LNCAP (cell line): ENCODE measurements around the gene TRIO.

ENCODE experiments used
- TF ChIP-seq, protein P1 (sequence below): fragments of 450-650 bp; IDR thresholded peaks from 2 replicates; pipeline ENCODE4 v1.5.1; 2017; ENCODE audit warnings: mild to moderate bottlenecking

TRIO gene

DNA sequence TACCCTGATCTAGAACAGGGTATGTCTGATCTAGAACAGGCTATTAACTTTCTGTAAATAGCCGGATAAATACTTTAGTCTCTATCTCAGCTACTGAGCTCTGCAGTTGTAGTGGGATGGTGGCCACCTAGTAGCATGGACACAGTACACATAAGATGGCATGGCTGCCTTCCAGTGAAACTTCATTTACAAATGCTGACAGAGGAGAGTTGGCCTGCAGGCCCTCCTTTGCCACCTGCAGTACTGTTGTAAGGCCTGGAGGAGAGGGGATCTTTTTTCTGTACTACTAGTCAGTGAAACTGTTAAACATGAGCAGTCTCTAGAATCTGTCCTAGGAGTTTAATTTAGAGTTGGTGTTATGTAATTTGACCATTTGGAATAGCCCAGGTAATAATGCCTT, 86.0 kb downstream of the TRIO start:
- TF ChIP-seq, protein P1, sequence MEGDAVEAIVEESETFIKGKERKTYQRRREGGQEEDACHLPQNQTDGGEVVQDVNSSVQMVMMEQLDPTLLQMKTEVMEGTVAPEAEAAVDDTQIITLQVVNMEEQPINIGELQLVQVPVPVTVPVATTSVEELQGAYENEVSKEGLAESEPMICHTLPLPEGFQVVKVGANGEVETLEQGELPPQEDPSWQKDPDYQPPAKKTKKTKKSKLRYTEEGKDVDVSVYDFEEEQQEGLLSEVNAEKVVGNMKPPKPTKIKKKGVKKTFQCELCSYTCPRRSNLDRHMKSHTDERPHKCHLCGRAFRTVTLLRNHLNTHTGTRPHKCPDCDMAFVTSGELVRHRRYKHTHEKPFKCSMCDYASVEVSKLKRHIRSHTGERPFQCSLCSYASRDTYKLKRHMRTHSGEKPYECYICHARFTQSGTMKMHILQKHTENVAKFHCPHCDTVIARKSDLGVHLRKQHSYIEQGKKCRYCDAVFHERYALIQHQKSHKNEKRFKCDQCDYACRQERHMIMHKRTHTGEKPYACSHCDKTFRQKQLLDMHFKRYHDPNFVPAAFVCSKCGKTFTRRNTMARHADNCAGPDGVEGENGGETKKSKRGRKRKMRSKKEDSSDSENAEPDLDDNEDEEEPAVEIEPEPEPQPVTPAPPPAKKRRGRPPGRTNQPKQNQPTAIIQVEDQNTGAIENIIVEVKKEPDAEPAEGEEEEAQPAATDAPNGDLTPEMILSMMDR: no peak

DNA sequence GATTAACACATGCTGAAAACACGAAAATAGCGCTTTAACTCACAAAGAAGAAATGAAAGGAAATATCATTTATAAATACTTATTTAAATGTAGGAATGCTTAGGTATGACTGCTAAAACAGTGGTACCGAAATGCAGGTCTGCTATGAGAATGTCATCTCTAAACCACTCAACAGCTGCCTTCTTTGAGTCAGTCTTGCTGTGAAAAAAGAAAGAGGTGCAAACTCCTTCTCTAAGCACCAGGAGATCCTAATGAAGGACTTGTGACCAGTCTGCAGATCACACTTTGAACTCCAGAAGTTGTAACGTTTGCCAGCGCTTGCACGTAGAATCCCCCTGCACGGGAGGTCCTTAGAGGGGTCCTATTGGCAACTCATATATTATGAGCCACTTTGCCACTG, 86.6 kb downstream of the TRIO start:
- TF ChIP-seq, protein P1: no peak

DNA sequence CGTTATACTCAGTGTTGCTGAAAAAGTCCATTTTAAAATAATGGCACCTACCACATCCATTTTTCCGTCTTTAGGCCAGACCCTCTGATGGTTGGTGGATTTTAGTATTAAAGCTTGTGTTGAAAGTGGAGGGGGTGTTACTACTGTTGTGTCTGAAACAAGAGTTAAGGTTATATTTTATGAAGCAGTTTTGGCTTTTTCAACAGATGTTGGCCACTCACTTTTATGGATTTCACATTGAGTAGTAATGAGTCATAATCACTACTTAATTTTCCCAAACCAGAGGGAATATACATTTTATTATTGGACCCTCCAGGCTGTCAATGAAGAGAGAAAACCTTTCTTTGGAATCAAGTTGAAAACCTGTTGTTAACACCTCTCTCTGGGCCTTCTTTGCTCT, 88.0 kb downstream of the TRIO start:
- TF ChIP-seq, protein P1: no peak

DNA sequence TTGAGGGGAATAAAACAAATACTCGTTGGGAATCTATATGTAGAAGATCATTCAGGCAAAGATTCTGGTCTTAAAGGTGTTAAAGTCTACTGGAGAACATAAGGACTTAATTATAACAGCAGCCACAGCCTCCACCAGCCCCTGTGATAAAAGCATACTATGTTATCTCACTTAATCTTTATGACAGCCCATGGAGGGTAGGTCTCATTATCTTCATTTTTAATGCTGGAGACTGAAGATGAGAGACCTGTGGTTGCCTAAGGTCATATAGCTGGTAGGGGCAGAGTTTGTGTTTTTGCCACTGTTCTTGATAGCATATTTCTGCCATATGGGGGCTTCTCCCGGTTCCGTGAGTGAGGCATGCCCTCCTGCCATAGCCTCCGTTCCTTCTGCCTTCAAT, 88.7 kb downstream of the TRIO start:
- TF ChIP-seq, protein P1: no peak

DNA sequence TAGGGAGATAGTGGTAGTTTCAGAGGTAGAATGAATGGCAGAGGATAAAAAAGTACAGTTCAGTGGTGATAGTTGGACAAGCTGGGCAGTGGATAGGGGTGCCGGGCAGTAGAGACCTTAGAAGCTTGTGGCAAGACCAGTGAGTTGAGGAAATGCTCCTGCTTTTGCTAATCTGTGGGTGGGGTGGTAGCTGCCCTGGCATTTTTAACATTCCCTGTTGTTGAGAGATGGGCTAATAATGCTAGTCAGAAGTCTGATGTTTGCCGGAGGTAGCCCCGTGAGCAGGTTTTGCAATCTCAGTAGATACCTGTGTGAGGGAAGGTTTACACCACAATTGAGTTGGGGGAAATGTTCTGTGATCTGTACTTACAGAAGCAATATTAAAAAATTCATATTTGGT, 91.1 kb downstream of the TRIO start:
- TF ChIP-seq, protein P1: no peak

DNA sequence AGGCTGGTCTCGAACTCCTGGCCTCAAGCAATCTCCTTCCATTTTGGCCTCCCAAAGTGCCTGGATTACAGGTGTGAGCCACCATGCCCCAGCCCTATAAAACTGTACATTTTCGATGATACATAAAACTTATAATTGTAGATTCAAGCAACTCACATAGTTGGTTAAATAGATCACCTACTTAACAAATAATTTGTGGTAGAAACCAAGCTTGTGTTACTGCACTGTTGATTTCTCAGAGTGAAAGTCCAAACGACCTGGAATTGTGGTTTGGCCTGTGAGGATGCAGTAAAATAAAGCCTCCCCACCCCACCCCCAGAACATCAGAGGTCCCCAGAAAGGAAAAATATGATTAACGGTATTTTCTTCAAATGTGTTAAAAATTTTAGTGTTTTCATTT, 92.7 kb downstream of the TRIO start:
- TF ChIP-seq, protein P1: no peak

DNA sequence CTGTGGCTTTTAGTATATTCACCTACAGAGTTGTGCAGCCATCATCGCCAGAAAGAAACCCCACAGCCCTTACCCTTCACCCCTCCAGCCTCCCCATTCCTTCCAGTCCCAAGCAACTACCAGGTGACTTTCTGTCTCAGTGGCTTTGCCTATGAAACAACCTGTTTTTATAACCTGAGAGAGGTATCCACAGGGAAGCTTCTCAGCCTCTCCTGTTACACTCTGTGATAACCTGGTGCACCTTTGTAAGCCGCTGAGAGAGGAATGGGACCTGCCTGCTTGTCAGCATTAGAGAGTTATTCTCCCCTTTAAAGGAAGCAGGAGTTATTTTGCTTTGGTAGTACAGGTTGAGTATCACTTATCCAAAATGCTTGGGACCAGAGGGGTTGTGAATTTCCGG, 93.6 kb downstream of the TRIO start:
- TF ChIP-seq, protein P1: no peak

DNA sequence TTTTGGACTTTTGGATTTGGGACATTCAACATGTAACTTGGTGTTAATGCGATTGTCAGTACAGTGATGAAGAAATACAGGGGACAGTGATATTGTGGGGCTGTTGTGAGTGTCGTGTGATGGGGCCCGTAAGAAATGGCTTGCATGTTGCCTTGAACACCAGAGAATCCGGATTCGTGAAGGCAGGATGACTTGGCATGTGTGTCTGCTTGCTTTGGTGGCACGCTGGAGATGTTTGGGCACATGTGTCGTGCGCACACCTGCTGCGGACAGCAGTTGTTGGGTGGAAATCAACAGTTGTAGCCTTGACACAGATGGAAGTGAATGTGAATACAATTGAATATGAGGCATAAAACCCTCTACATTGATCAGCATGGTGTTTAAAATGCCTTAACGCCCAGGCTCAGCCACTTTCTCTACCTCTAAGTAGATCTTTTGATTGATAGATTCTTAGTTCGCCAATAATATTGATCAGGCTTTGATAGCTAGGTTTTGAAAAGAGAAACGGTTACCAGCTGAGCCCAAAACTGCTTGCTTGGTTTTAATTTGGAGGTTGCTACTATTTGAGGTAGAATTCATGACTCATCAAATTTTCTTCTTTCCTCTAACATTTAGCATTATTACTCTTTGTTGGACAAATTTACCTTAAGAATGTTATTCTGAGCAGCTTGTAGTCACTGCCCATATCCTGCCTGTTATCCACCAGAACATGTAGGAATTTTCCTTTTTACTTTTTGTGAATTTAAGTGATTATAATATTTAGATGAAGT, 94.4 kb downstream of the TRIO start:
- TF ChIP-seq, protein P1: no peak
